Colonic mucosa (tissue), 4 donors: Measurements from ENCODE around the gene USP17L27. TPM values are rescaled to one million over a fixed set of nuclear protein-coding genes. Genes with fewer than 3 reads are reported as not detected.
"Not testable (repeated sequence)": the region's sequence is repeated elsewhere in the genome, so short reads cannot be mapped to it uniquely, and the experiment has no call there.

ENCODE experiments used
- DNase-seq: peaks from one replicate; pipeline ENCODE4 v3.0.0-alpha.2; 2020
- H3K27ac ChIP-seq: fragments of 200-600 bp; one replicate; pipeline ENCODE4 v1.8.0; 2021
- H3K27me3 ChIP-seq: fragments of 200-600 bp; one replicate; pipeline ENCODE4 v1.8.0; 2021
- H3K36me3 ChIP-seq: fragments of 200-600 bp; one replicate; pipeline ENCODE4 v1.8.0; 2021
- H3K4me1 ChIP-seq: fragments of 200-600 bp; one replicate; pipeline ENCODE4 v1.8.0; 2021; ENCODE audit warnings: mild to moderate bottlenecking
- H3K4me3 ChIP-seq: fragments of 200-600 bp; one replicate; pipeline ENCODE4 v1.8.0; 2021
- H3K9ac ChIP-seq, 2 donors: one replicate each; pipeline ENCODE4 v1.7.0; 2013; ENCODE audit warnings: control low read depth in 2 of 2, low read depth in 2 of 2, low read length in 2 of 2
- H3K9me3 ChIP-seq: fragments of 200-600 bp; one replicate; pipeline ENCODE4 v1.8.0; 2021
- intact Hi-C: fragments of 100-400 bp; cut with DNase I; formaldehyde crosslinking; loops from one replicate; pipeline ENCODE4 v1.14.1; 2022
- total RNA-seq, 2 donors: library from RNA; stranded (reverse); fragmentation: NEBNext Ultra II Directional in 1 of 2; extraction: Animal tissue kit (Norgen Biotek cat#: 25700) in 1 of 2; gene quantifications; one replicate each; pipeline ENCODE4 v1.2.1, GENCODE V29; 2021
- donor health status: healthy.
- donor health status: DM: no; HTN: no; CAD: no.
- donor health status: DM: no; HTN: no; CAD: no.

The USP17L27 gene, protein sequence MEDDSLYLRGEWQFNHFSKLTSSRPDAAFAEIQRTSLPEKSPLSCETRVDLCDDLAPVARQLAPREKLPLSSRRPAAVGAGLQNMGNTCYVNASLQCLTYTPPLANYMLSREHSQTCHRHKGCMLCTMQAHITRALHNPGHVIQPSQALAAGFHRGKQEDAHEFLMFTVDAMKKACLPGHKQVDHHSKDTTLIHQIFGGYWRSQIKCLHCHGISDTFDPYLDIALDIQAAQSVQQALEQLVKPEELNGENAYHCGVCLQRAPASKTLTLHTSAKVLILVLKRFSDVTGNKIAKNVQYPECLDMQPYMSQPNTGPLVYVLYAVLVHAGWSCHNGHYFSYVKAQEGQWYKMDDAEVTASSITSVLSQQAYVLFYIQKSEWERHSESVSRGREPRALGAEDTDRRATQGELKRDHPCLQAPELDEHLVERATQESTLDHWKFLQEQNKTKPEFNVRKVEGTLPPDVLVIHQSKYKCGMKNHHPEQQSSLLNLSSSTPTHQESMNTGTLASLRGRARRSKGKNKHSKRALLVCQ
- total RNA-seq = not detected

DNA sequence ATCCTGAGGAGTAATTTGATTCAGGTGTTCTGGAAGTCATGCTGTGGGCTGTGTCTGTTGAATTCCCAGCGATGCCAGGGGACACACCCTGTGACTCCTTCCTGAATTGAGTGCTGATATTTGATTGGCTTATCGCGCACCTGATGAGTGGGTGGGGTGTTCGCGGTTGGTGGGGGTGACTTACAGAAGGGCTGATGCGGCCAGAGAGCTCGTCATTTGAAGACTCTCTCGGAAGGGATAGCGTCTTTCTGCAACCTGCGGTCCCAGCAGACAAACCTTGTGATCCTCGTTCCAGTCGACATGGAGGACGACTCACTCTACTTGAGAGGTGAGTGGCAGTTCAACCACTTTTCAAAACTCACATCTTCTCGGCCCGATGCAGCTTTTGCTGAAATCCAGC, at the start of gene USP17L27:
USP17L27 (plus strand) TSS at position 301 of the 400 bp plus-strand sequence; CDS start at position 301, 0 bp downstream.
- H3K36me3 ChIP-seq, intact Hi-C loops, H3K9ac ChIP-seq, H3K4me1 ChIP-seq, H3K27ac ChIP-seq, H3K27me3 ChIP-seq, H3K9me3 ChIP-seq, DNase-seq, H3K4me3 ChIP-seq: not testable (repeated sequence)

DNA sequence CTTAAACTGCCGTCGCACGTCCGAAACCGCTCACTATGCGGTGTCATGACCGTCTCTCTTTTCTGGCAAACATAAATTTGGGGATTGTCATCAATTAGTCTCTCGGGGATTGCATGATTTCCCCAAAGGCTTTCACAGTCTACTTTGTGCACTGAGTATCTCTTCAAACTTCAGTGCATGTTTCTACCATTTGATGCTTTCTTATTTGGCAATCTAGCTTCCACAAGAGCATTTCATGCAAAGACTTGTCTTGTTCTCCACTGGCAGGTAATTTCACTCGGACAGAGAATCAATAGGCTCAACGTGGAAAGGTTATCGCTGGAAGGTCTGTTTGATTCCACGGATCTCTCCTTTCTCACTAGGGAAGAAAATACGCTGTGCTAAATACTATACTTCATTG, 19.8 kb upstream of the USP17L27 start:
- H3K9ac ChIP-seq, H3K4me1 ChIP-seq, H3K27ac ChIP-seq, H3K4me3 ChIP-seq, H3K36me3 ChIP-seq, intact Hi-C loops, H3K9me3 ChIP-seq, H3K27me3 ChIP-seq, DNase-seq: not testable (repeated sequence)

DNA sequence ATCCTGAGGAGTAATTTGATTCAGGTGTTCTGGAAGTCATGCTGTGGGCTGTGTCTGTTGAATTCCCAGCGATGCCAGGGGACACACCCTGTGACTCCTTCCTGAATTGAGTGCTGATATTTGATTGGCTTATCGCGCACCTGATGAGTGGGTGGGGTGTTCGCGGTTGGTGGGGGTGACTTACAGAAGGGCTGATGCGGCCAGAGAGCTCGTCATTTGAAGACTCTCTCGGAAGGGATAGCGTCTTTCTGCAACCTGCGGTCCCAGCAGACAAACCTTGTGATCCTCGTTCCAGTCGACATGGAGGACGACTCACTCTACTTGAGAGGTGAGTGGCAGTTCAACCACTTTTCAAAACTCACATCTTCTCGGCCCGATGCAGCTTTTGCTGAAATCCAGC, 19.1 kb upstream of the USP17L27 start, which contains the start of gene USP17L24:
USP17L24 (plus strand) TSS at position 301 of the 400 bp plus-strand sequence; CDS start at position 301, 0 bp downstream.
- H3K4me1 ChIP-seq, H3K9ac ChIP-seq, H3K4me3 ChIP-seq, DNase-seq, H3K27me3 ChIP-seq, H3K27ac ChIP-seq, H3K36me3 ChIP-seq, intact Hi-C loops, H3K9me3 ChIP-seq: not testable (repeated sequence)

DNA sequence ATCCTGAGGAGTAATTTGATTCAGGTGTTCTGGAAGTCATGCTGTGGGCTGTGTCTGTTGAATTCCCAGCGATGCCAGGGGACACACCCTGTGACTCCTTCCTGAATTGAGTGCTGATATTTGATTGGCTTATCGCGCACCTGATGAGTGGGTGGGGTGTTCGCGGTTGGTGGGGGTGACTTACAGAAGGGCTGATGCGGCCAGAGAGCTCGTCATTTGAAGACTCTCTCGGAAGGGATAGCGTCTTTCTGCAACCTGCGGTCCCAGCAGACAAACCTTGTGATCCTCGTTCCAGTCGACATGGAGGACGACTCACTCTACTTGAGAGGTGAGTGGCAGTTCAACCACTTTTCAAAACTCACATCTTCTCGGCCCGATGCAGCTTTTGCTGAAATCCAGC, 14.3 kb upstream of the USP17L27 start, which contains the start of gene USP17L25:
USP17L25 (plus strand) TSS at position 301 of the 400 bp plus-strand sequence; CDS start at position 301, 0 bp downstream.
- H3K9ac ChIP-seq, DNase-seq, H3K27me3 ChIP-seq, H3K4me1 ChIP-seq, intact Hi-C loops, H3K9me3 ChIP-seq, H3K36me3 ChIP-seq, H3K27ac ChIP-seq, H3K4me3 ChIP-seq: not testable (repeated sequence)

DNA sequence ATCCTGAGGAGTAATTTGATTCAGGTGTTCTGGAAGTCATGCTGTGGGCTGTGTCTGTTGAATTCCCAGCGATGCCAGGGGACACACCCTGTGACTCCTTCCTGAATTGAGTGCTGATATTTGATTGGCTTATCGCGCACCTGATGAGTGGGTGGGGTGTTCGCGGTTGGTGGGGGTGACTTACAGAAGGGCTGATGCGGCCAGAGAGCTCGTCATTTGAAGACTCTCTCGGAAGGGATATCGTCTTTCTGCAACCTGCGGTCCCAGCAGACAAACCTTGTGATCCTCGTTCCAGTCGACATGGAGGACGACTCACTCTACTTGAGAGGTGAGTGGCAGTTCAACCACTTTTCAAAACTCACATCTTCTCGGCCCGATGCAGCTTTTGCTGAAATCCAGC, 9.6 kb upstream of the USP17L27 start, which contains the start of gene USP17L26:
USP17L26 (plus strand) TSS at position 301 of the 400 bp plus-strand sequence; CDS start at position 301, 0 bp downstream.
- H3K4me3 ChIP-seq, H3K36me3 ChIP-seq, DNase-seq, H3K9ac ChIP-seq, intact Hi-C loops, H3K27me3 ChIP-seq, H3K4me1 ChIP-seq, H3K27ac ChIP-seq, H3K9me3 ChIP-seq: not testable (repeated sequence)

DNA sequence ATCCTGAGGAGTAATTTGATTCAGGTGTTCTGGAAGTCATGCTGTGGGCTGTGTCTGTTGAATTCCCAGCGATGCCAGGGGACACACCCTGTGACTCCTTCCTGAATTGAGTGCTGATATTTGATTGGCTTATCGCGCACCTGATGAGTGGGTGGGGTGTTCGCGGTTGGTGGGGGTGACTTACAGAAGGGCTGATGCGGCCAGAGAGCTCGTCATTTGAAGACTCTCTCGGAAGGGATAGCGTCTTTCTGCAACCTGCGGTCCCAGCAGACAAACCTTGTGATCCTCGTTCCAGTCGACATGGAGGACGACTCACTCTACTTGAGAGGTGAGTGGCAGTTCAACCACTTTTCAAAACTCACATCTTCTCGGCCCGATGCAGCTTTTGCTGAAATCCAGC, 4.8 kb upstream of the USP17L27 start, which contains the start of gene USP17L5:
USP17L5 (plus strand) TSS at position 301 of the 400 bp plus-strand sequence; CDS start at position 301, 0 bp downstream.
- H3K36me3 ChIP-seq, H3K9me3 ChIP-seq, H3K9ac ChIP-seq, H3K4me1 ChIP-seq, H3K4me3 ChIP-seq, H3K27ac ChIP-seq, intact Hi-C loops, H3K27me3 ChIP-seq, DNase-seq: not testable (repeated sequence)

DNA sequence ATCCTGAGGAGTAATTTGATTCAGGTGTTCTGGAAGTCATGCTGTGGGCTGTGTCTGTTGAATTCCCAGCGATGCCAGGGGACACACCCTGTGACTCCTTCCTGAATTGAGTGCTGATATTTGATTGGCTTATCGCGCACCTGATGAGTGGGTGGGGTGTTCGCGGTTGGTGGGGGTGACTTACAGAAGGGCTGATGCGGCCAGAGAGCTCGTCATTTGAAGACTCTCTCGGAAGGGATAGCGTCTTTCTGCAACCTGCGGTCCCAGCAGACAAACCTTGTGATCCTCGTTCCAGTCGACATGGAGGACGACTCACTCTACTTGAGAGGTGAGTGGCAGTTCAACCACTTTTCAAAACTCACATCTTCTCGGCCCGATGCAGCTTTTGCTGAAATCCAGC, 4.6 kb downstream of the USP17L27 start, which contains the start of gene USP17L28:
USP17L28 (plus strand) TSS at position 301 of the 400 bp plus-strand sequence; CDS start at position 301, 0 bp downstream.
- H3K4me1 ChIP-seq, H3K4me3 ChIP-seq, H3K27ac ChIP-seq, H3K27me3 ChIP-seq, H3K36me3 ChIP-seq, DNase-seq, intact Hi-C loops, H3K9me3 ChIP-seq, H3K9ac ChIP-seq: not testable (repeated sequence)

DNA sequence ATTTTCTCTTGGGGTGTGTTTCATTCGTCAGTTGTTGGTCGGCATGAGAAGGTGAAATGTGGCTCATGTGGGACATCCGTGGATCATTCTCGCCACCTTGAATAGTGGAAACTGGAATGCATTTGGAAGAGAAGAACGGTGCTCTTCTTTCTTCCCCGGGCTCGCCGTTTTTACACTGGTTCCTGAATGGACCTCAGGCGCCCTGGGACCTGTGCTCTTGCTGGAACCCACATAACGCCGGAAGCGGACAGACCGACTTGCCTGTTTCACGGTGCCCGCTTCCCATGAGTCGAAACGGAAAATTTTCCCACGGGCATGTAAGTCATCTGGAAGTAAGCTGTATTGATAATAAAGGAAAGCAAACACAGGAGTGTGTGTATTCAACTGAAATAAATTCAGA, 6.9 kb downstream of the USP17L27 start:
- H3K27me3 ChIP-seq, H3K36me3 ChIP-seq, H3K4me3 ChIP-seq, H3K9me3 ChIP-seq, DNase-seq, H3K9ac ChIP-seq, H3K27ac ChIP-seq, H3K4me1 ChIP-seq, intact Hi-C loops: not testable (repeated sequence)

DNA sequence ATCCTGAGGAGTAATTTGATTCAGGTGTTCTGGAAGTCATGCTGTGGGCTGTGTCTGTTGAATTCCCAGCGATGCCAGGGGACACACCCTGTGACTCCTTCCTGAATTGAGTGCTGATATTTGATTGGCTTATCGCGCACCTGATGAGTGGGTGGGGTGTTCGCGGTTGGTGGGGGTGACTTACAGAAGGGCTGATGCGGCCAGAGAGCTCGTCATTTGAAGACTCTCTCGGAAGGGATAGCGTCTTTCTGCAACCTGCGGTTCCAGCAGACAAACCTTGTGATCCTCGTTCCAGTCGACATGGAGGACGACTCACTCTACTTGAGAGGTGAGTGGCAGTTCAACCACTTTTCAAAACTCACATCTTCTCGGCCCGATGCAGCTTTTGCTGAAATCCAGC, 9.4 kb downstream of the USP17L27 start, which contains the start of gene USP17L29:
USP17L29 (plus strand) TSS at position 301 of the 400 bp plus-strand sequence; CDS start at position 301, 0 bp downstream.
- H3K4me3 ChIP-seq, intact Hi-C loops, H3K27ac ChIP-seq, DNase-seq, H3K27me3 ChIP-seq, H3K9ac ChIP-seq, H3K36me3 ChIP-seq, H3K9me3 ChIP-seq, H3K4me1 ChIP-seq: not testable (repeated sequence)

DNA sequence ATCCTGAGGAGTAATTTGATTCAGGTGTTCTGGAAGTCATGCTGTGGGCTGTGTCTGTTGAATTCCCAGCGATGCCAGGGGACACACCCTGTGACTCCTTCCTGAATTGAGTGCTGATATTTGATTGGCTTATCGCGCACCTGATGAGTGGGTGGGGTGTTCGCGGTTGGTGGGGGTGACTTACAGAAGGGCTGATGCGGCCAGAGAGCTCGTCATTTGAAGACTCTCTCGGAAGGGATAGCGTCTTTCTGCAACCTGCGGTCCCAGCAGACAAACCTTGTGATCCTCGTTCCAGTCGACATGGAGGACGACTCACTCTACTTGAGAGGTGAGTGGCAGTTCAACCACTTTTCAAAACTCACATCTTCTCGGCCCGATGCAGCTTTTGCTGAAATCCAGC, 18.9 kb downstream of the USP17L27 start, which contains the start of gene USP17L30:
USP17L30 (plus strand) TSS at position 301 of the 400 bp plus-strand sequence; CDS start at position 301, 0 bp downstream.
- intact Hi-C loops, H3K36me3 ChIP-seq: not testable (repeated sequence)

DNA sequence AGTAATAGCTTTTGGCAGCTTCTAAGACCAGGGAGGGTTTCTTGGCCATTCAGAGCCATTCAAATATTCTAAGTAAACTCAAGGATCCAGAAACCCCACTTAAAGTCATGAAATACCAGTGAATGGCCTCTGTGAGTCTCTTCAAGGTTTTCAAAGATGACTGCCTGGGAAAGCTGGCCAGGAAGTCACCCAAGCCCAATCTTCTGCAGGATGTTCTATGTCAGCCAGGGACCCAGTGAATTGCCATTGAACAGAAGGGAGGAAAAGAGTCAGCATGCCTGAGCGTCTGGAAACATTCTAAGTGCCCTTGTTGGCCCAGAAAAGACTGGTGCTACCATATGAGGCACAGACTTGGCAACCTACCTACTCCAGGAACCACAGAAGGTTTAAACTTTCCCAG, 35.9 kb downstream of the USP17L27 start:
- H3K4me1 ChIP-seq, DNase-seq, H3K4me3 ChIP-seq, H3K27ac ChIP-seq, H3K9ac ChIP-seq, intact Hi-C loops, H3K9me3 ChIP-seq, H3K27me3 ChIP-seq, H3K36me3 ChIP-seq: not testable (repeated sequence)

More for the DNA sequence above, 18.9 kb downstream of the USP17L27 start, which contains the start of gene USP17L30:
- H3K9ac ChIP-seq, DNase-seq, H3K27ac ChIP-seq, H3K27me3 ChIP-seq, H3K4me3 ChIP-seq, H3K9me3 ChIP-seq, H3K4me1 ChIP-seq: not testable (repeated sequence)
